Sigmoid colon (tissue), 7 donors: ENCODE measurements around the gene VTCN1. TPM values are rescaled to one million over a fixed set of nuclear protein-coding genes. Genes with fewer than 3 reads are reported as not detected.
"Not testable (repeated sequence)": the region's sequence is repeated elsewhere in the genome, so short reads cannot be mapped to it uniquely, and the experiment has no call there.

ENCODE experiments used
- DNase-seq: peaks from one replicate; pipeline ENCODE4 v3.0.0-alpha.2; 2019
- H3K27ac ChIP-seq, 4 donors: fragments of 200-600 bp; sonication (generic); one replicate each; pipeline ENCODE4 v1.5.1; 2016 to 2019; ENCODE audit warnings: mild to moderate bottlenecking in 1 of 4
- H3K27me3 ChIP-seq, 3 donors: fragments of 200-600 bp; sonication (generic); one replicate each; pipeline ENCODE4 v1.5.1; 2019; ENCODE audit warnings: mild to moderate bottlenecking in 1 of 3
- H3K36me3 ChIP-seq, 4 donors: fragments of 200-600 bp; sonication (generic); one replicate each; pipeline ENCODE4 v1.5.1; 2016 to 2019
- H3K4me1 ChIP-seq, 4 donors: fragments of 200-600 bp; sonication (generic); one replicate each; pipeline ENCODE4 v1.5.1; 2017 to 2019
- H3K4me3 ChIP-seq, 4 donors: fragments of 200-600 bp; sonication (generic); one replicate each; pipeline ENCODE4 v1.5.1; 2017 to 2019; ENCODE audit warnings: mild to moderate bottlenecking in 2 of 4, moderate library complexity in 1 of 4
- H3K9me3 ChIP-seq, 4 donors: fragments of 200-600 bp in 3 of 4; sonication (generic) in 3 of 4; one replicate each; pipeline versions ENCODE4 v1.5.1 to v1.6.1; 2013 to 2019
- CTCF ChIP-seq, 4 experiments: fragments of 450-650 bp in 3 of 4; fragments of 200-600 bp in 1 of 4; IDR thresholded peaks; one replicate each; pipeline ENCODE4 v1.5.1; 2016 to 2019; ENCODE audit warnings: antibody characterized with exemption in 4 of 4, mild to moderate bottlenecking in 3 of 4, moderate library complexity in 2 of 4
- EP300 ChIP-seq, 4 donors: sonication (generic); formaldehyde crosslinking; IDR thresholded peaks; one replicate each; pipeline ENCODE4 v1.6.1; 2017; ENCODE audit warnings: antibody characterized with exemption in 4 of 4
- POLR2A ChIP-seq, 2 donors: fragments of 450-650 bp; IDR thresholded peaks; one replicate each; pipeline ENCODE4 v1.6.1; 2016; ENCODE audit warnings: antibody characterized with exemption in 2 of 2, mild to moderate bottlenecking in 2 of 2, moderate library complexity in 2 of 2
- POLR2AphosphoS5 ChIP-seq, 4 donors: sonication (generic); formaldehyde crosslinking; IDR thresholded peaks; one replicate each; pipeline ENCODE4 v1.6.1; 2017; ENCODE audit warnings: antibody characterized with exemption in 4 of 4
- WGBS, 2 donors: extraction: QIAGEN DNeasy Blood & Tissue Kit; methylation state at CpG; one replicate each; pipeline ENCODE4 v1.1.7; 2013; 5-methylcytosine and 5-hydroxymethylcytosine counted together
- intact Hi-C: fragments of 100-400 bp; cut with DNase I; formaldehyde crosslinking; loops from one replicate; pipeline ENCODE4 v1.15.1; 2023
- polyA plus RNA-seq, 3 donors: library from polyadenylated mRNA; stranded (reverse); fragments of 200-250 nt; gene quantifications; one replicate each; pipeline ENCODE4 v1.2.3, GENCODE V29; 2013
- total RNA-seq, 4 donors: library from RNA; depleted of rRNA; stranded (reverse); fragments of >200 nt; gene quantifications; one replicate each; pipeline ENCODE4 v1.1.0, GENCODE V29; 2016
- donor health status: healthy with polysubstance abuse.
- donor health status: Bipolar disorder and iron deficiency.
- donor health status: healthy.

Gene VTCN1
- total and polyA plus RNA-seq, 7 donors: not detected

GRCh38 chr1:117106478-117106877 lies 104.2 kb downstream of the VTCN1 start:
- H3K4me1 ChIP-seq: no peaks in the 10 kb centered on the region
- TF ChIP-seq EP300 (IDR thresholded peaks at IDR 0.05): no peak
- no peak for TF ChIP-seq POLR2A (IDR thresholded peaks at IDR 0.05)
- no peak for TF ChIP-seq POLR2AphosphoS5 (IDR thresholded peaks at IDR 0.05)
- no peak for DNase-seq
- intact Hi-C loops: no loop called here
- no peaks in the 10 kb centered on the region for H3K27me3 ChIP-seq
- no peak overlapping the region for H3K27ac ChIP-seq
- no peaks in the 10 kb centered on the region for H3K9me3 ChIP-seq
- 91 to 96% methylated on average over 2 of the region's 2 CpGs for WGBS, 2 donors
- H3K36me3 ChIP-seq: peaks cover 0 to 21% (median 3%) of the 10 kb centered on the region in 4 donors
- no peak overlapping the region for H3K4me3 ChIP-seq

GRCh38 chr1:117105722-117106121 lies 105.0 kb downstream of the VTCN1 start:
- no peaks in the 10 kb centered on the region for H3K27me3 ChIP-seq
- H3K27ac ChIP-seq: no peak overlapping the region
- intact Hi-C loops: no loop called here
- H3K4me3 ChIP-seq: no peak overlapping the region
- no peaks in the 10 kb centered on the region for H3K9me3 ChIP-seq
- no peak for DNase-seq
- peaks cover 0 to 16% (median 3%) of the 10 kb centered on the region in 4 donors for H3K36me3 ChIP-seq
- no peaks in the 10 kb centered on the region for H3K4me1 ChIP-seq
- no peak for TF ChIP-seq CTCF (IDR thresholded peaks at IDR 0.05)
- TF ChIP-seq POLR2A (IDR thresholded peaks at IDR 0.05): no peak
- no peak for TF ChIP-seq POLR2AphosphoS5 (IDR thresholded peaks at IDR 0.05)
- TF ChIP-seq EP300 (IDR thresholded peaks at IDR 0.05): no peak

- H3K4me1 ChIP-seq: no peaks in the 10 kb centered on the region
- intact Hi-C loops: no loop called here
- DNase-seq: no peak
- no peak overlapping the region for H3K4me3 ChIP-seq
- no peaks in the 10 kb centered on the region for H3K9me3 ChIP-seq
- 85 to 90% methylated on average over 3 of the region's 3 CpGs for WGBS, 2 donors
- TF ChIP-seq POLR2AphosphoS5 (IDR thresholded peaks at IDR 0.05): no peak
- no peak for TF ChIP-seq CTCF (IDR thresholded peaks at IDR 0.05)
- no peak for TF ChIP-seq POLR2A (IDR thresholded peaks at IDR 0.05)
- no peak for TF ChIP-seq EP300 (IDR thresholded peaks at IDR 0.05)
- no peaks in the 10 kb centered on the region for H3K27me3 ChIP-seq
- H3K36me3 ChIP-seq: peaks cover 0 to 16% (median 3%) of the 10 kb centered on the region in 4 donors
- no peak overlapping the region for H3K27ac ChIP-seq
Observed at GRCh38 chr1:117104986-117105385, 105.7 kb downstream of the VTCN1 start.

- H3K27ac ChIP-seq, intact Hi-C loops, DNase-seq, H3K9me3 ChIP-seq, H3K4me3 ChIP-seq, H3K4me1 ChIP-seq, H3K27me3 ChIP-seq: not testable (repeated sequence)
- WGBS, 2 donors: 97 to 98% methylated on average over 3 of the region's 3 CpGs
- H3K36me3 ChIP-seq: peaks cover 0 to 26% (median 5%) of the 10 kb centered on the region in 4 donors
Observed at GRCh38 chr1:117101858-117102257, 108.9 kb downstream of the VTCN1 start.

- no peak for DNase-seq
- Histone ChIP-seq H3K27me3 (no peaks in the 10 kb centered on the region), H3K4me3 (no peak overlapping the region), H3K4me1 (no peaks in the 10 kb centered on the region), H3K9me3 (no peaks in the 10 kb centered on the region), H3K27ac (no peak overlapping the region), H3K36me3 (peaks cover 0 to 26% (median 4%) of the 10 kb centered on the region in 4 donors)
- 96 to 99% methylated on average over 1 of the region's 1 CpG for WGBS, 2 donors
- no peak for TF ChIP-seq POLR2A (IDR thresholded peaks at IDR 0.05)
- TF ChIP-seq EP300 (IDR thresholded peaks at IDR 0.05): no peak
- TF ChIP-seq POLR2AphosphoS5 (IDR thresholded peaks at IDR 0.05): no peak
- TF ChIP-seq CTCF (IDR thresholded peaks at IDR 0.05): no peak
- intact Hi-C loops: no loop called here
Observed at GRCh38 chr1:117101334-117101733, 109.4 kb downstream of the VTCN1 start.

GRCh38 chr1:117098287-117098890 lies 112.3 kb downstream of the VTCN1 start:
- H3K36me3 ChIP-seq: peaks cover 0 to 26% (median 4%) of the 10 kb centered on the region in 4 donors
- no peak overlapping the region for H3K4me3 ChIP-seq
- TF ChIP-seq EP300 (IDR thresholded peaks at IDR 0.05) (no peak), POLR2AphosphoS5 (IDR thresholded peaks at IDR 0.05) (no peak), CTCF (IDR thresholded peaks at IDR 0.05) (no peak)
- H3K27ac ChIP-seq: no peak overlapping the region
- no peak for DNase-seq
- whole genome bisulfite sequencing, 2 donors: 94 to 95% methylated on average over 4 of the region's 4 CpGs
- H3K9me3 ChIP-seq: no peaks in the 10 kb centered on the region
- intact Hi-C loops: no loop called here
- H3K4me1 ChIP-seq: peaks cover 0 to 10% (median 9%) of the 10 kb centered on the region in 4 donors
- H3K27me3 ChIP-seq: no peaks in the 10 kb centered on the region
